ENCODE data around the gene JAM3.

DNA sequence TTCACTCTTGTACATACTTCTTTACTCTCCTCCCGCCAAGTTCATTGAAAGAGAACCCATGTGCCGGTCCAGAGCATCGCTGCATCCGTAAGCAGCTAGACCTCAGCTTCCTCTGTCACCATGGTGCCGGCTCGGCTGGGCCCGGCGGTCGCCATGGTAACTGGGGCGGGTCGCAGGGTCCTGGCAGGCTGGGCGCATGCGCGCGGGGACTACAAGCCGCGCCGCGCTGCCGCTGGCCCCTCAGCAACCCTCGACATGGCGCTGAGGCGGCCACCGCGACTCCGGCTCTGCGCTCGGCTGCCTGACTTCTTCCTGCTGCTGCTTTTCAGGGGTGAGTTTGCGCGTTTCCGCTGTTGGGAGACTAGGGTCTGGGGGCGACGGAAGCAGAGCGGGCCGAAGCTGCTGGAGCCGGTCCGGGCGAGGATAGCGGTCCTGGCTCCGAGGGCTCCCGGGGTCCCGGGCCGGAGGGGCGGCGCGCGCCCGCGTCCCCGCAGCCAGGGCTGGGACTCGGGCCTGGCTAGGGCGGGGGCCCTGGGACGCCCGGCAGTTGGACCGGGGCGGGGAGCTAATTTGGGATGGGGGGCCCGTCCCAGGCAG is at the start of gene JAM3:
- TF ChIP-seq, protein P1, sequence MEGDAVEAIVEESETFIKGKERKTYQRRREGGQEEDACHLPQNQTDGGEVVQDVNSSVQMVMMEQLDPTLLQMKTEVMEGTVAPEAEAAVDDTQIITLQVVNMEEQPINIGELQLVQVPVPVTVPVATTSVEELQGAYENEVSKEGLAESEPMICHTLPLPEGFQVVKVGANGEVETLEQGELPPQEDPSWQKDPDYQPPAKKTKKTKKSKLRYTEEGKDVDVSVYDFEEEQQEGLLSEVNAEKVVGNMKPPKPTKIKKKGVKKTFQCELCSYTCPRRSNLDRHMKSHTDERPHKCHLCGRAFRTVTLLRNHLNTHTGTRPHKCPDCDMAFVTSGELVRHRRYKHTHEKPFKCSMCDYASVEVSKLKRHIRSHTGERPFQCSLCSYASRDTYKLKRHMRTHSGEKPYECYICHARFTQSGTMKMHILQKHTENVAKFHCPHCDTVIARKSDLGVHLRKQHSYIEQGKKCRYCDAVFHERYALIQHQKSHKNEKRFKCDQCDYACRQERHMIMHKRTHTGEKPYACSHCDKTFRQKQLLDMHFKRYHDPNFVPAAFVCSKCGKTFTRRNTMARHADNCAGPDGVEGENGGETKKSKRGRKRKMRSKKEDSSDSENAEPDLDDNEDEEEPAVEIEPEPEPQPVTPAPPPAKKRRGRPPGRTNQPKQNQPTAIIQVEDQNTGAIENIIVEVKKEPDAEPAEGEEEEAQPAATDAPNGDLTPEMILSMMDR (IDR thresholded peaks at IDR 0.05; ENCODE audit: low read depth, low read length, poor library complexity, severe bottlenecking) = no peak
- no peak for TF ChIP-seq EZH2phosphoT487 (IDR thresholded peaks at IDR 0.05; ENCODE audit: borderline replicate concordance, low read length)

Measured in DOHH2 (cell line).